ENCODE results near the gene LINGO3.

Gene LINGO3

GRCh38 chr19:2333807-2334211, 25.9 kb upstream of the LINGO3 start:
- Mint-ChIP-seq H3K4me3 (peak overlapping the region; percentile 73), H3K9me3 (peaks cover 6% of the 10 kb centered on the region), H3K27me3 (no peaks in the 10 kb centered on the region), H3K27ac (peak overlapping the region; percentile 89), H3K4me1 (peaks cover 75% of the 10 kb centered on the region), H3K36me3 (peaks cover 31% of the 10 kb centered on the region)
- ATAC-seq: no peak

GRCh38 chr19:2333027-2333806, 25.3 kb upstream of the LINGO3 start:
- H3K27me3 Mint-ChIP-seq: no peaks in the 10 kb centered on the region
- H3K4me1 Mint-ChIP-seq: peaks cover 75% of the 10 kb centered on the region
- ATAC-seq: no peak
- H3K27ac Mint-ChIP-seq: peak overlapping the region; percentile 89
- H3K9me3 Mint-ChIP-seq: peaks cover 6% of the 10 kb centered on the region
- H3K36me3 Mint-ChIP-seq: peaks cover 30% of the 10 kb centered on the region
- H3K4me3 Mint-ChIP-seq: peak overlapping the region; percentile 73

- peak; percentile 91 for ATAC-seq
- H3K27ac Mint-ChIP-seq: peak overlapping the region; percentile 89
Observed at GRCh38 chr19:2332341-2333026, 24.5 kb upstream of the LINGO3 start.

GRCh38 chr19:2331601-2332246, 23.8 kb upstream of the LINGO3 start:
- H3K27me3 Mint-ChIP-seq: no peaks in the 10 kb centered on the region
- peak overlapping the region; percentile 89 for H3K27ac Mint-ChIP-seq
- peaks cover 19% of the 10 kb centered on the region for H3K36me3 Mint-ChIP-seq
- H3K9me3 Mint-ChIP-seq: peaks cover 6% of the 10 kb centered on the region
- peak overlapping the region; percentile 73 for H3K4me3 Mint-ChIP-seq
- ATAC-seq: peak; percentile 4
- H3K4me1 Mint-ChIP-seq: peaks cover 78% of the 10 kb centered on the region

More at GRCh38 chr19:2332341-2333026, 24.5 kb upstream of the LINGO3 start:
- Mint-ChIP-seq H3K27me3 (no peaks in the 10 kb centered on the region), H3K36me3 (peaks cover 23% of the 10 kb centered on the region), H3K4me3 (peak overlapping the region; percentile 73), H3K4me1 (peaks cover 73% of the 10 kb centered on the region), H3K9me3 (peaks cover 6% of the 10 kb centered on the region)

GRCh38 chr19:2330632-2331284, 22.8 kb upstream of the LINGO3 start:
- Mint-ChIP-seq H3K4me3 (peak overlapping the region; percentile 42), H3K4me1 (peaks cover 78% of the 10 kb centered on the region)

GRCh38 chr19:2330255-2330631, 22.3 kb upstream of the LINGO3 start:
- Mint-ChIP-seq H3K4me3 (peak overlapping the region; percentile 42), H3K36me3 (peaks cover 15% of the 10 kb centered on the region), H3K27ac (peak overlapping the region; percentile 89), H3K4me1 (peaks cover 78% of the 10 kb centered on the region), H3K9me3 (peaks cover under 1% of the 10 kb centered on the region), H3K27me3 (no peaks in the 10 kb centered on the region)
- ATAC-seq: no peak

More at GRCh38 chr19:2330632-2331284, 22.8 kb upstream of the LINGO3 start:
- Mint-ChIP-seq H3K27ac (peak overlapping the region; percentile 89), H3K9me3 (peaks cover 6% of the 10 kb centered on the region), H3K36me3 (peaks cover 16% of the 10 kb centered on the region), H3K27me3 (no peaks in the 10 kb centered on the region)
- ATAC-seq: no peak

GRCh38 chr19:2329501-2329916, 21.6 kb upstream of the LINGO3 start:
- Mint-ChIP-seq H3K9me3 (no peaks in the 10 kb centered on the region), H3K27ac (peak overlapping the region; percentile 89), H3K36me3 (peaks cover 13% of the 10 kb centered on the region), H3K4me3 (peak overlapping the region; percentile 96), H3K27me3 (no peaks in the 10 kb centered on the region), H3K4me1 (peaks cover 85% of the 10 kb centered on the region)
- ATAC-seq: no peak

GRCh38 chr19:2329149-2329478, 21.2 kb upstream of the LINGO3 start:
- H3K27me3 Mint-ChIP-seq: no peaks in the 10 kb centered on the region
- H3K4me3 Mint-ChIP-seq: peak overlapping the region; percentile 96
- H3K4me1 Mint-ChIP-seq: peaks cover 88% of the 10 kb centered on the region

GRCh38 chr19:2328401-2329148, 20.6 kb upstream of the LINGO3 start, which contains the start of the genes LSM7 and SPPL2B:
LSM7 (minus strand) TSS chr19:2328586; CDS start chr19:2328566, 20 bp downstream.
SPPL2B (plus strand) TSS chr19:2328684; CDS start chr19:2328710, 26 bp downstream.
- peaks cover 87% of the 10 kb centered on the region for H3K4me1 Mint-ChIP-seq
- peak; percentile 71 for ATAC-seq
- H3K4me3 Mint-ChIP-seq: peak within 1 kb of the TSS; percentile 96
- H3K9me3 Mint-ChIP-seq: no peaks in the 10 kb centered on the region
- H3K27ac Mint-ChIP-seq: peak within 1 kb of the TSS; percentile 89
- no peaks in the 10 kb centered on the region for H3K27me3 Mint-ChIP-seq
- peaks cover 21% of the 10 kb centered on the region for H3K36me3 Mint-ChIP-seq

More at GRCh38 chr19:2329149-2329478, 21.2 kb upstream of the LINGO3 start:
- Mint-ChIP-seq H3K27ac (peak overlapping the region; percentile 89), H3K36me3 (peaks cover 17% of the 10 kb centered on the region), H3K9me3 (no peaks in the 10 kb centered on the region)
- ATAC-seq: no peak

GRCh38 chr19:2327773-2328400, 19.9 kb upstream of the LINGO3 start:
- H3K4me3 Mint-ChIP-seq: peak overlapping the region; percentile 96
- peak; percentile 59 for ATAC-seq
- H3K27me3 Mint-ChIP-seq: no peaks in the 10 kb centered on the region
- H3K36me3 Mint-ChIP-seq: peaks cover 26% of the 10 kb centered on the region
- H3K27ac Mint-ChIP-seq: peak overlapping the region; percentile 89
- H3K4me1 Mint-ChIP-seq: peaks cover 85% of the 10 kb centered on the region
- no peaks in the 10 kb centered on the region for H3K9me3 Mint-ChIP-seq

- no peaks in the 10 kb centered on the region for H3K27me3 Mint-ChIP-seq
- peaks cover 77% of the 10 kb centered on the region for H3K4me1 Mint-ChIP-seq
- peaks cover 29% of the 10 kb centered on the region for H3K36me3 Mint-ChIP-seq
- peak overlapping the region; percentile 89 for H3K27ac Mint-ChIP-seq
- ATAC-seq: no peak
- H3K4me3 Mint-ChIP-seq: peak overlapping the region; percentile 96
- no peaks in the 10 kb centered on the region for H3K9me3 Mint-ChIP-seq
Observed at GRCh38 chr19:2326699-2327360, 18.9 kb upstream of the LINGO3 start.

- Mint-ChIP-seq H3K27me3 (no peaks in the 10 kb centered on the region), H3K36me3 (peaks cover 29% of the 10 kb centered on the region), H3K4me1 (peaks cover 66% of the 10 kb centered on the region), H3K27ac (peak overlapping the region; percentile 89), H3K9me3 (no peaks in the 10 kb centered on the region), H3K4me3 (peak overlapping the region; percentile 71)
- ATAC-seq: peak; percentile 5
Observed at GRCh38 chr19:2325281-2326046, 17.5 kb upstream of the LINGO3 start.
